ENCODE measurements around the gene FAM222B. TPM values are rescaled to one million over a fixed set of nuclear protein-coding genes. Genes with fewer than 3 reads are reported as not detected.

FAM222B gene
- total and polyA plus RNA-seq, 7 donors, result 5.0 to 16.2 (median 11.9) TPM

DNA sequence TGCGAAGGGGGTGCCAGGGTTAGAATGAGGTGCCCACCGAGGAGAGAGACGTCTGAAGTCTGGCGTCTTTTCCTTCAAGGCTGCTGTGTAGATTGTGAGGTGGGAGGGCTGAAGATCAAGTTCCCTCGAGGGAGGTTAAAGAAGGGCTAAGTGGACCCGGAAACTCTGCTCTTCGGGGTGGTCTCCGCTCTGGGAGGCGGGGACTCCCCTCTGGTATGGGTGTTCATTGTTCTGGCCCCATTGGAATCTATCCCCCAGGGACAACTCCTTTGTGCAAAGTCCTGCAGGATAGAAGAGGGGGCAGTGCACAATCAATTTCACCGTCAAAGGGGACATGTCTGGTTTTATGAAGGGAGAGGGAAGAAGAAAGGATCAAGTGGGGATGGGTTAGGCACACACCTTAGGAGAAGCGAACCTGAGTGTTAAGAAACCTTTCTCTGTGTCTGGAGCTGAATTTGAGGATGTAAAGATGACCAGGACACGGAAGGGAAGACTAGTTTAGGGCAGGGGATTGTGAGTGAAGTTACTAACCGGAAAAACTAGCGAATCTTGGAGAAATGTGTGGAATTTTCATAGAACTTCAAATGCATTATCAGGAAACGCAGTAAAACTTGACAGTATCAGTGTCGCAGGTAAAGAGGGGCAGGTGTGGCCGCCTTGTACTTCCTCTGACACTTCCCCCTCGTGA is 124.1 kb downstream of the FAM222B start:
- no peaks in the 10 kb centered on the region for H3K27me3 ChIP-seq
- WGBS, 2 donors, result 59 to 73% methylated on average over 18 of the region's 18 CpGs
- H3K4me3 ChIP-seq, result peak overlapping the region; percentile 66 to 83 (median 78)
- DNase-seq, result no peak
- TF ChIP-seq, protein P1, sequence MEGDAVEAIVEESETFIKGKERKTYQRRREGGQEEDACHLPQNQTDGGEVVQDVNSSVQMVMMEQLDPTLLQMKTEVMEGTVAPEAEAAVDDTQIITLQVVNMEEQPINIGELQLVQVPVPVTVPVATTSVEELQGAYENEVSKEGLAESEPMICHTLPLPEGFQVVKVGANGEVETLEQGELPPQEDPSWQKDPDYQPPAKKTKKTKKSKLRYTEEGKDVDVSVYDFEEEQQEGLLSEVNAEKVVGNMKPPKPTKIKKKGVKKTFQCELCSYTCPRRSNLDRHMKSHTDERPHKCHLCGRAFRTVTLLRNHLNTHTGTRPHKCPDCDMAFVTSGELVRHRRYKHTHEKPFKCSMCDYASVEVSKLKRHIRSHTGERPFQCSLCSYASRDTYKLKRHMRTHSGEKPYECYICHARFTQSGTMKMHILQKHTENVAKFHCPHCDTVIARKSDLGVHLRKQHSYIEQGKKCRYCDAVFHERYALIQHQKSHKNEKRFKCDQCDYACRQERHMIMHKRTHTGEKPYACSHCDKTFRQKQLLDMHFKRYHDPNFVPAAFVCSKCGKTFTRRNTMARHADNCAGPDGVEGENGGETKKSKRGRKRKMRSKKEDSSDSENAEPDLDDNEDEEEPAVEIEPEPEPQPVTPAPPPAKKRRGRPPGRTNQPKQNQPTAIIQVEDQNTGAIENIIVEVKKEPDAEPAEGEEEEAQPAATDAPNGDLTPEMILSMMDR (IDR thresholded peaks at IDR 0.05), result no peak
- no peak for TF ChIP-seq POLR2AphosphoS5 (IDR thresholded peaks at IDR 0.05)
- no peak for TF ChIP-seq EP300 (IDR thresholded peaks at IDR 0.05)
- TF ChIP-seq POLR2A (IDR thresholded peaks at IDR 0.05), result no peak
- peaks cover 0 to 68% (median 54%) of the 10 kb centered on the region in 4 donors for H3K4me1 ChIP-seq
- H3K36me3 ChIP-seq, result peaks cover 15 to 49% (median 36%) of the 10 kb centered on the region in 4 donors
- no peaks in the 10 kb centered on the region for H3K9me3 ChIP-seq
- intact Hi-C loops (cut with DNase I), result no loop called here
- peak overlapping the region; percentile 91 to 95 (median 94) for H3K27ac ChIP-seq

DNA sequence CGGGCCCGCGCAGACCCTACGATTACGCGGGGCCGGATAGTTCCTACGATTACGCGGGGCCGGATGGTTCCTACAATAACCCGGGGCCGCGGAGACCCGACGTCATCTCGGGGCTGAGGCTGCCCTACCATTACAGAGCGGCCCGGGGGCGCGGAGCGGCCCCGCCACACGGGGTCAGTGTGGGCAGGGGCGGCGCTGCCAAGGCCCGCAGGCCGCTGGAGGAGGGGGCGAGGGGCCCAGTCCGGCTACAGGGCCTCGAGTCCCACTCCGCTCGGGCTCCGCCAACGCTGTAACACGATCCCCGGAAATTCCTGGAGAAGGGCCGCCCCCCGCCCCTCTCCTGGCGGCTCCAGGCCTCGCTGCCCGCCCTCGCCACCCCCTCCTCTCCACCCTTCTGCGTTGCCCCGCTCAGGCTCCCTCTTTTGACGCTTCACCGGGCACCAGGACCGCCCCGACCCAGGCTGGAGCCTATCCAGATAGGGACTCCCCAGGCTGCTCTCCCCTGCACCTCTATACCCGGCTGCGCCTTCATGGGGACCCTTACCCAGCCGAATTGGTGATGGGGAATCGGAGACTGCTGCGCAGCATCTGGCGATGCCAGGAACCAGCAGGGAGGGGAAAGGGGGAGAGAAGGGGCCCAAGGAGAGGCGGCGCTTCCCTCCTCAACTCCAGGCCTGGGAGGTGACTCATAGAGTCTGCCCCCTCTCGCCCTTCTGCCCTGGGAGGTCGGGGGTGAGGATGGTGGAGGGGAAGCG is 124.8 kb downstream of the FAM222B start, which contains the start of gene RAB34:
Gene RAB34, minus strand, starts transcription at position 291 of the 755 bp plus-strand sequence. CDS start 602 bp downstream, outside the sequence.
- H3K27ac ChIP-seq, result peak within 1 kb of the TSS; percentile 91 to 95 (median 94)
- WGBS, 2 donors, result 12 to 26% methylated on average over 60 of the region's 60 CpGs
- TF ChIP-seq POLR2AphosphoS5 (IDR thresholded peaks at IDR 0.05) (peak; percentile 44 to 83 (median 72)), POLR2A (IDR thresholded peaks at IDR 0.05) (peak; percentile 9 to 18), EP300 (IDR thresholded peaks at IDR 0.05) (no peak)
- TF ChIP-seq, protein P1 (IDR thresholded peaks at IDR 0.05), result peak in 1 of 4 experiments; percentile 24
- peaks cover 0 to 64% (median 54%) of the 10 kb centered on the region in 4 donors for H3K4me1 ChIP-seq
- peaks cover 7 to 42% (median 29%) of the 10 kb centered on the region in 4 donors for H3K36me3 ChIP-seq
- intact Hi-C loops (cut with DNase I), result no loop called here
- no peaks in the 10 kb centered on the region for H3K27me3 ChIP-seq
- peak within 1 kb of the TSS; percentile 66 to 83 (median 78) for H3K4me3 ChIP-seq
- no peaks in the 10 kb centered on the region for H3K9me3 ChIP-seq
- peak; percentile 92 for DNase-seq

- Histone ChIP-seq H3K27ac (peak overlapping the region; percentile 91 to 95 (median 94)), H3K9me3 (no peaks in the 10 kb centered on the region), H3K27me3 (no peaks in the 10 kb centered on the region), H3K4me3 (peak overlapping the region; percentile 66 to 83 (median 78)), H3K4me1 (peaks cover 0 to 63% (median 53%) of the 10 kb centered on the region in 4 donors), H3K36me3 (peaks cover 0 to 34% (median 22%) of the 10 kb centered on the region in 4 donors)
- TF ChIP-seq, protein P1 (IDR thresholded peaks at IDR 0.05), result no peak
- no peak for TF ChIP-seq EP300 (IDR thresholded peaks at IDR 0.05)
- no peak for TF ChIP-seq POLR2AphosphoS5 (IDR thresholded peaks at IDR 0.05)
- TF ChIP-seq POLR2A (IDR thresholded peaks at IDR 0.05), result no peak
- peak; percentile 82 for DNase-seq
- WGBS, 2 donors, result 31 to 45% methylated on average over 63 of the region's 63 CpGs
- intact Hi-C loops (cut with DNase I), result no loop called here
These were observed 125.6 kb downstream of the FAM222B start for GRCh38 chr17:28716740-28717577.

- no peak overlapping the region for H3K27ac ChIP-seq
- peaks cover 0 to 25% (median 16%) of the 10 kb centered on the region in 4 donors for H3K36me3 ChIP-seq
- H3K27me3 ChIP-seq, result no peaks in the 10 kb centered on the region
- DNase-seq, result no peak
- TF ChIP-seq EP300 (IDR thresholded peaks at IDR 0.05), result no peak
- TF ChIP-seq POLR2A (IDR thresholded peaks at IDR 0.05), result no peak
- TF ChIP-seq, protein P1 (IDR thresholded peaks at IDR 0.05), result no peak
- no peak for TF ChIP-seq POLR2AphosphoS5 (IDR thresholded peaks at IDR 0.05)
- peaks cover 0 to 52% (median 46%) of the 10 kb centered on the region in 4 donors for H3K4me1 ChIP-seq
- no peaks in the 10 kb centered on the region for H3K9me3 ChIP-seq
- WGBS, 2 donors, result 89 to 96% methylated on average over 2 of the region's 2 CpGs
- H3K4me3 ChIP-seq, result no peak overlapping the region
- intact Hi-C loops (cut with DNase I), result no loop called here
These were observed 127.4 kb downstream of the FAM222B start for GRCh38 chr17:28715217-28715616.
